HG03108 (cell line): ENCODE measurements around the gene MRTFA.
"Not testable (repeated sequence)": the region's sequence is repeated elsewhere in the genome, so short reads cannot be mapped to it uniquely, and the experiment has no call there.

Experiments
- ATAC-seq: cut with Tn5 transposase; IDR thresholded peaks from one replicate; pipeline ENCODE4 v1.9.1; 2021; ENCODE audit warnings: moderate library complexity; ENCODE audit not compliant: unreplicated experiment

The MRTFA gene

DNA sequence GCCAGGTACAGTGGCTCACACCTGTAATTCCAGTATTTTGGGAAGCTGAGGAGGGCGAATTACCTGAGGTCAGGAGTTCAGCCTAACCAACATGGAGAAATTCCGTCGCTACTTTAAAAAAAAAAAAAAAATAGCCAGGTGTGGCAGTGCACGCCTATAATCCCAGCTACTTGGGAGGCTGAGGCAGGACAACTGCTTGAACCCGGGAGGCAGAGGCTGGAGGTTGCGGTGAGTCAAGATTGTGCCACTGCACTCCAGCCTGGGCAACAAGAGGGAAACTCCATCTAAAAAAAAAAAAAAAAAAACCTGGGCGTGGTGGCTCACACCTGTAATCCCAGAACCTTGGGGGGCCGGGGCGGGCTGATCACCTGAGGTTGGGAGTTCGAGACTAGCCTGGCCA, 37.8 kb downstream of the MRTFA start:
- ATAC-seq = not testable (repeated sequence)

DNA sequence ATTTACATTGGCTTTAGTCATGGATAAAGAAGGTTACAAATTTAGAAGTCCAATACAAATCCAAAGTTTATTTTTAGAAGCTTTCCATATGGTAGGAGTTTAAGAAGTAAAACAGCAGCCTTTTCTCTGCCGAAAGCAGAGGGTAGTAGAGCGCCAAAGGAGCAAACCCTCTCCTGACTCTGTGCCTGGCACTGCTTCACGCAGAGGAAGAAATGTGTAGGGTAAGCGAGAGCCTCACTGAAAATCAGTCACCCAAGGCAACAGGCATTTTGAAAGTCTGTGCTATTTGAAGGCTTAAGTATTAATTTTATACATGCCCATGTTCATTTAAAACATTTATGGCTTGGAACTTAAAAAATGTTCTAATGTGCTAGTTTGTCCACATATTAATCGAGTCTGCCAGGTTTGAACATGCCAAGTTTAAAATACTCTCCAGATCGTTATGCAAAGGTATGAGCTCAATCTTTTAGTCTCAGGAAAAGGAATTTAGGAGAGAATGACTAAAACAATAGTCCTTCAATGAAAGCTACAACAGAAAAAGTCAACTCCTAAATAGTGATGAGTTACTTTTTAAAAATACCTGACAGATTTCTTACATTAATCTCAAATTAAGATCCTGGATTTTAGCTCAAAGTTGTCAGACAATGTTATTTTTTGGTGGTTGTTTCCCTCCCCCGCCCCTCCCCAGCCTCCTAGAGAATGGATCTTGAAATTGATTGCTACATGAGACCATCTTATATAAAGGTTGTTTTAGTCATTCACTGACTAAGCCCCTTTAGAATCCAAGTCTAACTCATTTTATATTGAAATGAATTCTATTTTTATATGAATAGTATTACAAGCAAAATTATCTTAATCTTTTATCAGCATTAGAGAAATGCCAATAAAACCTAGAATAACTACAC, 38.7 kb downstream of the MRTFA start:
- ATAC-seq = no peak

DNA sequence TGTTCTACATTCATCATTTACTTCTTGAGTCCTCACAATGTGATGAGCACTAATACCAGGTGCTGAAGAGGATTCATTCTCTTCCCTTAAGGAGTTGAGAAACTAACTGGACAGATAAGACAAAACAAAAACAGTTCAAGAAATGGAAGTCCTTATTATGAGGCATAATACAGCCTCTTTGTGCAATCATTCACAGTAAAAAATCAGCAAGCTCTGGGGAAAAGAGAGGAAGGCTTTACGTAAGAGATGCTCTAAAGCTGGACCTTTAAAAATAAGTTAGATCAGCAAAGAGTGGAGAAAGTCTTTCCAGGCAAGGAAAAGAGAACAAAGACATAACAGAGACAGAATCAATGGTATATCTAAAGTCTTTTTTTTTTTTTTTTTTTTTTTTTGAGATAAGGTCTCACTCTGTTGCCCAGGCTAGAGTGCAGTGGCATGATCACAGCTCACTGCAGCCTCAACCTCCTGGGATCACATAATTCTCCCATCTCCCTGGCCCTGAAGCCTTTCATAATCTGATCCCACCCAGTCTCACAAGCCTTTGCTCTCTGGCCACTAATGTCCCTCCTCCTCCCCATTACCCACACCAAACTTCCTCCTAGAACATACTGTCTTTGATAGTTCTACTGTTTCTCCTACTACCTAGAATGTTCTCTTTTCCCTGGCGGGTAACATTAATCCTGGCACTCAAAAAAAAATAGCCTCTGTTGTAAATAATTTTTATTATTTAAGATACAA, 40.9 kb downstream of the MRTFA start:
- ATAC-seq = no peak

DNA sequence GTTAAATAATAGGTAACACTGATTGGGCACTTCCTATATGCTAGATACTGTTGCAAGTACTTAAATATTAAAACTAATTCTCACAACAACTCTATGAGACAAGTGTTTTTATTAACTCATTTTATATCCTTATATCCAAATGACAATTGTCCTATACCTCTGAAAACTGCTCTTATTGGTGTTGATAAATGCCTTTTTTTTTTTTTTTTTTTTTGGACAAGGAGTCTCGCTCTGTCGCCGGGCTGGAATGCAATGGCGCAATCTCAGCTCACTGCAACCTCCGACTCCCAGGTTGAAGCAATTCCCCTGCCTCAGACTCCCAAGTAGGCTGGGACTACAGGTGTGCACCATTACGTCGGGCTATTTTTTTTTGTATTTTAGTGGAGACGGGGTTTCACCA, 41.6 kb downstream of the MRTFA start:
- no peak for ATAC-seq

DNA sequence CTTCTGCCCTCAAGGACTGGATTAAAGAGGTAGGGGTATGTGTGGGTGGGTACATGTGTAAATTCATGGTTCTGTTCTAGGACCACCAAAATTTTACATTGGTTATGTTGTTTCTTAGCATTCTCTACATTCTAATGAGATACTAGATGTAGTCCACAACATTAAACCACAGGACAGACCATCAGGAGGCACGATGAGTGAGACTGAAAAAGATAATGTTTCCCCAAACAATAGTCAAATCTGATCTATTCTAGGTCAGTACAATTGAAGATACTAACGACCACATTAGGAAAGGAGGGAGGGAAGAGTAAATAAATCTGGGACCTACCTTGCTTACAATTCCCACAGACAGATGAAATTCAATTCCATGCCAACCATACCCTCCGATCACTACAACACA, 42.2 kb downstream of the MRTFA start:
- no peak for ATAC-seq

DNA sequence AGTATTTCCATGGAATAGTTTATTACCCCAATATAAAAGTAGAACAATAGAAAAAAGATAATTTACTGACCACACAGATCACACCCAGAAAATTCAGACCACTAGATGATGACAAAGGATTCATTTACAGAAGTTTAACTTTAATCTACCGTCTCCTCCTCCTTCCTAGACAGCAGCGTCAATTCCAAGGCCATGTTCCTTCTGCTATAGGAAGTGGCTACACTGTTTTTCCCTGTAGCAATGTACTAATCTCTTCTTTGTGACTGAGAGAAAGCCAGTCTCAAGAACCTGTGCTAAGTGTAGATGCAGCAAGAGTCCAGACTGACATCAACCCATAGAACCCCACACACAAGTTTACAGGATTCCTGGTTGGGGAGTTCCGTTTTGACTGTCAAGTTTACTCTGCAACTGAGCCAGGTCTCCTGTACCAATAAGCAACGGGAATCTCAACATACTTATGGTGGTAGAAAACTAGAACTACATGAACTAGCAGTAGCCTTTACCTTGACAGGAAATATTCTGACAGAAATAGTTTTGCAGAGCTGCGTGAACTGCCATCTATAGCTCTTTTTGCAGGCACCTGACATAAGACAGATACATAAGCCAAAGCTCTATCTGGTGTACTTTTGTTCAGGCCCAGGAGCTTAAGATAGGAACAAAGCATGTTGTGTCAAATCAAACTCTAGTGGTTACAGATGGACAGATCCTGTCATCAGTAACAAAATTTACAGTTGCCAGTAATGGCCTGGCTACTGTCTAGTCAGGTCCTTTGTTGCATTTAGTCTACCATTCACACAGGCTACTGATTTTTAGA, 42.9 kb downstream of the MRTFA start:
- no peak for ATAC-seq

- no peak for ATAC-seq
Measured at GRCh38 chr22:40592352-40593113, 44.0 kb downstream of the MRTFA start.

- ATAC-seq = no peak
Measured at GRCh38 chr22:40588726-40589125, 47.8 kb downstream of the MRTFA start.

GRCh38 chr22:40586781-40587180, 49.7 kb downstream of the MRTFA start:
- no peak for ATAC-seq

DNA sequence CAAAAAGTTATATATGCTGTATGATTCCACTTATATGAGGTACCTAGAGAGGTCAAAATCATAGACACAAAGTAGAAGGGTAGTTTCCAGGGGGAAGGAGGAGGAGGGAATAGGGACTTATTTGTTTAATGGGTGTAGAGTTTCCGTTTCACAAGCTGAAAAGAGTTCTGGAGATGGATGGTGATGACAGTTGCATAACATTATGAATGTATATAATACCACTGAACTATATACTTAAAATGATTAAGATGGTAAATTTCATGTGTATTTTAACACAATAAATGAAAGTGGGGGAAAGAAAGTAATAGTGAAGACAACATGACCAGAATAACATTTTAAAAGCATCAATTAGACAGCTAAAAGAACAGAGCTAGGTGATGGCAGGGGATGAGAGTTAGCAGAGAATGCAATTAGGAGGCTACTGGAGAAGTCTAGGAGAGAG, 51.2 kb downstream of the MRTFA start:
- no peak for ATAC-seq

DNA sequence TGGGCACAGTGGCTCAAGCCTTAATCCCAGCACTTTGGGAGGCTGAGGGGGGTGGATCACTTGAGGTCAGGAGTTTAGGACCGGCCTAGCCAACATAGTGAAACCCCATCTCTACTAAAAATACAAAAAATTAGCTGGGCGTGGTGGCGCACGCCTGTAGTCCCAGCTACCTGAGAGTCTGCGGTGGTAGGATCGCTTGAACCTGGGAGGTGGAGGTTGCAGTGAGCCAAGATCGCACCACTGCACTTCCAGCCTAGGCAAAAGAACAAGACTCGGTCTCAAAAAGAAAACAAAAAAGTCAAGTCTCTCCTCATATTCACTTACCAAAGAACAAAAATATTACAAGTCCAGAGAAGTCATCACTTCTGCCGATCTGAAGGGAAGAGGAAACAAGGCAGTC, 51.8 kb downstream of the MRTFA start:
- ATAC-seq = not testable (repeated sequence)

DNA sequence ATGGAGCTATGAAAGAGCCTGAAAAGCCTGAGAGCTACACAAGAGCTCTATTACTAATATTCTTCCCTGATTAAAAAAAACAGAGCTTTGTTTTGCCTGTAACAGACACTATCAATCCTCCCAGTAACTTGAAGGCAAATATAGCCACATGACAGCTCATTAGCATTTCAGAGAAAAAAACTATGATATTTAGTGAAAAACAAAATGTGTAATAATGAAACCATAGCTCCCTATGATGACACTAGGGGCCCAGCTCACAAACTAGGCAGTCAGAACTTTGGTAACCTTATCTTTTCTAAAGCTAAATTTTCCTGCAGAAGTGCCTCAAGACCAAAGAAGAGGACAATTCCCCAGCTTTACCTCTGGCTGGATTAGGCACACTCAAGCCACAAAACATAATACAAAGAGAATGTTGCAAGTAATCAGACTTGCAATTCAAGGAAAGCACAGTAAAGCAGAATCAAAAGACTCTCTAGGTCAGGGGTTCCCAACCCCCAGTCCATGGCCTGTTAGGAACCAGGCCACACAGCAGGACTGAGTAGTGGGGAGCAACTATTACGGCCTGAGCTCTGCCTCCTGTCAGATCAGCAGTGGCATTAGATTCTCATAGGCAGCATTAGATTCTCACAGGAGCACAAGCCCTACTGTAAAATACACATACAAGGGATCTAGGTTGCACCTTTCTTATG, 53.3 kb downstream of the MRTFA start:
- no peak for ATAC-seq

- no peak for ATAC-seq
Measured at GRCh38 chr22:40582063-40582462, 54.5 kb downstream of the MRTFA start.

GRCh38 chr22:40580631-40581030, 55.9 kb downstream of the MRTFA start:
- no peak for ATAC-seq

GRCh38 chr22:40578171-40578570, 58.3 kb downstream of the MRTFA start:
- ATAC-seq = no peak

DNA sequence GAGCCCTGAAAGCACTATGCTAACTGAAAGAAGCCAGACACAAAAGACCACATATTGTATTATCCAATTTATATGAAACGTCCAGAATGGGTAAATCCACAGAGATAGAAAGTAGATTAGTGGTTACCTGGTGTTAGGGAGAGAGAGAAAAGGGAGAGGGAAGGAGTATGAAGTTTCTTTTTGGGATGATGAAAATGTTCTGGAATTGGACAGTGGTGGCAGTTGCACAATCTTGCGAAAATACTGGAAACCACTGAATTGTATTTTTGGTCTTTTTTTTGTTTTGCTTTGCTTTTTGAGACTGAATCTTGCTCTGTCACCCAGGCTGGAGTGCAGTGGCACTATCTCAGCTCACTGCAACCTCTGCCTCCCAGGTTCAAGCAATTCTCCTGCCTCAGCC, 63.5 kb downstream of the MRTFA start:
- no peak for ATAC-seq

DNA sequence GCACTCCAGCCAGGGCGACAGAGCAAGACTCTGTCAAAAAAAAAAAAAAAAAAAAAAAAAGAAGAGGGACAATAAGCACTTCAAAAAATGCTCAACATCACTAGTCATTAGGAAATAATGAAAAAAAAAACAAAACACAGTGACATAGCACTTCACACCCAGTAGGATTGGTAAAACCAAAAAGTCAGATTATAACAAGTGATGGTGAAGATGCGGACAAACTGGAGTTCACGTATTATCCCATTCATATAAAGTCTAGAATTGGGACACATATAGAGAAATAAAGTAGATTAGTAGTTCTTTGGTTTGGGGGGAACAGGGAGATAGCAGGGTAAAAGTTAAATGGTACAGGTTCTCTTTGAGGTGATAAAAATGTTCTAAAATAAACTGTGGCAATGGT, 64.6 kb downstream of the MRTFA start:
- no peak for ATAC-seq

- ATAC-seq = no peak
Measured at GRCh38 chr22:40567626-40568328, 68.7 kb downstream of the MRTFA start.

GRCh38 chr22:40567106-40567505, 69.4 kb downstream of the MRTFA start:
- ATAC-seq = no peak
